Measurements from ENCODE around the gene CYLC1. TPM values are rescaled to one million over a fixed set of nuclear protein-coding genes. Genes with fewer than 3 reads are reported as not detected.

CYLC1 gene
- total RNA-seq, 4 donors from 2014 or later: not detected

- H3K4me3 ChIP-seq: no peak overlapping the region
- DNase-seq: no peak
- H3K27me3 ChIP-seq: no peaks in the 10 kb centered on the region
- no peak overlapping the region for H3K27ac ChIP-seq
- H3K36me3 ChIP-seq: no peaks in the 10 kb centered on the region
- H3K4me1 ChIP-seq: no peaks in the 10 kb centered on the region
- TF ChIP-seq CTCF (IDR thresholded peaks at IDR 0.05): no peak
- TF ChIP-seq POLR2A (IDR thresholded peaks at IDR 0.05): no peak
- no peaks in the 10 kb centered on the region for H3K9me3 ChIP-seq
Measured at GRCh38 chrX:83892433-83892832, 31.5 kb downstream of the CYLC1 start.

GRCh38 chrX:83906921-83907320 lies 46.0 kb downstream of the CYLC1 start:
- no peak for TF ChIP-seq CTCF (IDR thresholded peaks at IDR 0.05)
- Histone ChIP-seq H3K27me3 (no peaks in the 10 kb centered on the region), H3K27ac (no peak overlapping the region), H3K9me3 (no peaks in the 10 kb centered on the region), H3K4me3 (no peak overlapping the region), H3K36me3 (no peaks in the 10 kb centered on the region), H3K4me1 (no peaks in the 10 kb centered on the region)
- no peak for DNase-seq

DNA sequence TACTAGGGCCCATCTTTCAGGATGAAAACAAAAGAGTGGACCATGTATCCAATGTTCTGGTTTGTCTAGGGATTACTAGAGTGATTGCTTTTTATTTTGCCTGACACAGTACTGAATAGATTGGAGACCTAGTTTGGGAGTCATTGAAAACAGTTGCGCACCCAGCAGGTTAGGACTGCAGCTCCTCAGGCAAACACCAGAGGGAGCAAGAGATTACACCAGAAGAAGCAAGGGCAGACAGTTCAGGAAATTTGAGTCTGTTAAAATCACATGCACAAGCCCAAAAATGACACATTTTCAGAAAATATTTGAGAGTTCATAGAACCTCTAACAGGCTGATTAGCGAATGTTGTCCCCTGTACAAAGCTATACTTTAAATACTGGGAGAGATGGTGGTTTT lies 55.6 kb downstream of the CYLC1 start:
- no peak for DNase-seq
- Histone ChIP-seq H3K36me3 (no peaks in the 10 kb centered on the region), H3K4me1 (no peaks in the 10 kb centered on the region), H3K9me3 (no peaks in the 10 kb centered on the region), H3K4me3 (no peak overlapping the region), H3K27me3 (no peaks in the 10 kb centered on the region), H3K27ac (no peak overlapping the region)
- TF ChIP-seq CTCF (IDR thresholded peaks at IDR 0.05) (peak in 2 of 6 experiments; percentile 15 to 17), POLR2A (IDR thresholded peaks at IDR 0.05) (no peak)

DNA sequence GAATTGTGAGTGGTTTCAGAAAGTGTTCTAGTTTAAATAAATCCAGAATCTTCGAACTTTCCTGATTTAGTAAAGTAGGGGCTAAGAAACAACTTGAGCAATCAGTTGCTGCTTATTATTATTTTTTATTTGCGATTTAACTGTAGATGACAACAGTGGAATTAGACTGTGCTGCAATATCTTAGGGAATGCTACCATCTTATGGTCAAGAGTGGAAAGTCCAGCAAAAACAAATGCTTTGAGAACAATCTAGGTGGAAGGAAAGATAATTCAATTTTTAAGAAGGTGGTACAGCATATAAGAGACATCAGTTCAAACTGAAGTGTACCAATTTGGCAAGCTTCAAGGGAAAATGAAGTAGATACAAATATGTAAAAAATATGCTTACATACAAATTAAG lies 73.3 kb downstream of the CYLC1 start:
- no peaks in the 10 kb centered on the region for H3K36me3 ChIP-seq
- no peak overlapping the region for H3K27ac ChIP-seq
- no peaks in the 10 kb centered on the region for H3K27me3 ChIP-seq
- no peak overlapping the region for H3K4me3 ChIP-seq
- DNase-seq: no peak
- H3K4me1 ChIP-seq: no peaks in the 10 kb centered on the region
- TF ChIP-seq POLR2A (IDR thresholded peaks at IDR 0.05) (no peak), CTCF (IDR thresholded peaks at IDR 0.05) (no peak)
- no peaks in the 10 kb centered on the region for H3K9me3 ChIP-seq
